Gastroesophageal sphincter (tissue), 4 donors: ENCODE data around the gene HMGCS1. TPM values are rescaled to one million over a fixed set of nuclear protein-coding genes. Genes with fewer than 3 reads are reported as not detected.

Experiments used
- ATAC-seq: fragments of 150-250 bp; one replicate; pipeline ENCODE4 v1.9.1; 2016; ENCODE audit warnings: mild to moderate bottlenecking, moderate library complexity
- H3K27ac ChIP-seq, 4 donors: fragments of 200-600 bp; sonication (generic) in 3 of 4; 1 replicate in 3 of 4; 2 replicates in 1 of 4; pipeline ENCODE4 v1.5.1; 2016 to 2019
- H3K27me3 ChIP-seq: fragments of 200-600 bp; sonication (generic); one replicate; pipeline ENCODE4 v1.5.1; 2019
- H3K36me3 ChIP-seq, 2 donors: fragments of 200-600 bp; sonication (generic); one replicate each; pipeline ENCODE4 v1.5.1; 2019; ENCODE audit warnings: control low read depth in 1 of 2
- H3K4me1 ChIP-seq, 3 donors: fragments of 200-600 bp; sonication (generic); 1 replicate in 2 of 3; 2 replicates in 1 of 3; pipeline ENCODE4 v1.5.1; 2016 to 2019; ENCODE audit warnings: control low read depth in 2 of 3
- H3K4me3 ChIP-seq, 2 donors: fragments of 200-600 bp; sonication (generic); one replicate each; pipeline ENCODE4 v1.5.1; 2019; ENCODE audit warnings: mild to moderate bottlenecking in 1 of 2, moderate library complexity in 1 of 2
- H3K9me3 ChIP-seq, 3 donors: fragments of 200-600 bp; sonication (generic); one replicate each; pipeline ENCODE4 v1.5.1; 2017 to 2019; ENCODE audit warnings: control low read depth in 2 of 3
- CTCF ChIP-seq, 4 experiments: fragments of 200-600 bp in 2 of 4; fragments of 450-650 bp in 2 of 4; sonication (generic) in 1 of 4; IDR thresholded peaks; one replicate each; pipeline ENCODE4 v1.5.1; 2017 to 2019; ENCODE audit warnings: antibody characterized with exemption in 4 of 4, mild to moderate bottlenecking in 2 of 4, moderate library complexity in 2 of 4
- EP300 ChIP-seq: sonication (generic); formaldehyde crosslinking; IDR thresholded peaks from one replicate; pipeline ENCODE4 v1.6.1; 2017; ENCODE audit warnings: antibody characterized with exemption, mild to moderate bottlenecking
- POLR2A ChIP-seq, 2 donors: fragments of 450-650 bp; IDR thresholded peaks; one replicate each; pipeline ENCODE4 v1.6.1; 2017; ENCODE audit warnings: antibody characterized with exemption in 2 of 2, mild to moderate bottlenecking in 2 of 2, moderate library complexity in 1 of 2
- POLR2AphosphoS5 ChIP-seq: sonication (generic); formaldehyde crosslinking; IDR thresholded peaks from one replicate; pipeline ENCODE4 v1.6.1; 2017; ENCODE audit warnings: antibody characterized with exemption
- WGBS, 2 donors: methylation state at CpG; one replicate each; pipeline ENCODE4 v1.1.5; 2018; ENCODE audit warnings: low coverage in 1 of 2; 5-methylcytosine and 5-hydroxymethylcytosine counted together
- total RNA-seq, 4 donors: library from RNA; depleted of rRNA; stranded (reverse); fragments of >200 nt; gene quantifications; one replicate each; pipeline ENCODE4 v1.1.0, GENCODE V29; 2016

HMGCS1 gene
- total RNA-seq, 4 donors from 2014 or later, result 12.2 to 22.6 (median 14.9) TPM

GRCh38 chr5:43348861-43349363 lies 35.7 kb upstream of the HMGCS1 start:
- Histone ChIP-seq H3K36me3 (no peaks in the 10 kb centered on the region), H3K9me3 (peaks cover 0 to 9% (median 0%) of the 10 kb centered on the region in 3 donors), H3K4me1 (no peaks in the 10 kb centered on the region), H3K27me3 (no peaks in the 10 kb centered on the region), H3K4me3 (no peak overlapping the region), H3K27ac (no peak overlapping the region)
- ATAC-seq, result no peak
- no peak for TF ChIP-seq POLR2AphosphoS5
- no peak for TF ChIP-seq CTCF (IDR thresholded peaks at IDR 0.05)
- no peak for TF ChIP-seq EP300
- no peak for TF ChIP-seq POLR2A (IDR thresholded peaks at IDR 0.05)
- WGBS, 2 donors, result 100% methylated on average over 1 of the region's 1 CpG

GRCh38 chr5:43348207-43348606 lies 35.0 kb upstream of the HMGCS1 start:
- ATAC-seq, result no peak
- H3K27me3 ChIP-seq, result no peaks in the 10 kb centered on the region
- TF ChIP-seq EP300, result no peak
- TF ChIP-seq POLR2AphosphoS5, result no peak
- no peak for TF ChIP-seq CTCF (IDR thresholded peaks at IDR 0.05)
- TF ChIP-seq POLR2A (IDR thresholded peaks at IDR 0.05), result no peak
- no peak overlapping the region for H3K27ac ChIP-seq
- no peaks in the 10 kb centered on the region for H3K36me3 ChIP-seq
- peaks cover 0 to 9% (median 0%) of the 10 kb centered on the region in 3 donors for H3K9me3 ChIP-seq
- no peak overlapping the region for H3K4me3 ChIP-seq
- WGBS, 2 donors, result 52 to 67% methylated on average over 1 to 3 of the region's 4 CpGs
- no peaks in the 10 kb centered on the region for H3K4me1 ChIP-seq

GRCh38 chr5:43338862-43339261 lies 25.6 kb upstream of the HMGCS1 start:
- Histone ChIP-seq H3K27me3 (no peaks in the 10 kb centered on the region), H3K9me3 (peaks cover 0 to 40% (median 0%) of the 10 kb centered on the region in 3 donors), H3K27ac (no peak overlapping the region), H3K4me3 (no peak overlapping the region), H3K36me3 (no peaks in the 10 kb centered on the region), H3K4me1 (no peaks in the 10 kb centered on the region)
- TF ChIP-seq EP300, result no peak
- TF ChIP-seq CTCF (IDR thresholded peaks at IDR 0.05), result no peak
- no peak for TF ChIP-seq POLR2AphosphoS5
- ATAC-seq, result no peak
- WGBS, 2 donors, result 69 to 85% methylated on average over 1 of the region's 1 CpG

GRCh38 chr5:43336159-43336558 lies 22.9 kb upstream of the HMGCS1 start:
- WGBS, 2 donors, result 100% methylated on average over 2 of the region's 2 CpGs
- ATAC-seq, result no peak
- Histone ChIP-seq H3K27me3 (no peaks in the 10 kb centered on the region), H3K36me3 (no peaks in the 10 kb centered on the region), H3K27ac (no peak overlapping the region), H3K4me3 (no peak overlapping the region), H3K9me3 (peaks cover 0 to 35% (median 0%) of the 10 kb centered on the region in 3 donors), H3K4me1 (no peaks in the 10 kb centered on the region)
- TF ChIP-seq POLR2AphosphoS5 (no peak), POLR2A (IDR thresholded peaks at IDR 0.05) (no peak), EP300 (no peak), CTCF (IDR thresholded peaks at IDR 0.05) (no peak)

- Histone ChIP-seq H3K27me3 (no peaks in the 10 kb centered on the region), H3K36me3 (no peaks in the 10 kb centered on the region), H3K4me3 (no peak overlapping the region), H3K4me1 (no peaks in the 10 kb centered on the region), H3K27ac (no peak overlapping the region), H3K9me3 (peaks cover 0 to 30% (median 0%) of the 10 kb centered on the region in 3 donors)
- 71 to 86% methylated on average over 1 to 3 of the region's 4 CpGs for WGBS, 2 donors
- no peak for ATAC-seq
- TF ChIP-seq POLR2A (IDR thresholded peaks at IDR 0.05), result no peak
- no peak for TF ChIP-seq CTCF (IDR thresholded peaks at IDR 0.05)
- no peak for TF ChIP-seq EP300
- TF ChIP-seq POLR2AphosphoS5, result no peak
Measured at GRCh38 chr5:43335681-43336080, 22.5 kb upstream of the HMGCS1 start.
